H4 (cell line): ENCODE data around the gene QSOX2. TPM values are rescaled to one million over a fixed set of nuclear protein-coding genes. Genes with fewer than 3 reads are reported as not detected.

Source experiments
- DNase-seq: peaks from one replicate; pipeline ENCODE4 v3.0.0-alpha.2; 2015; ENCODE audit warnings: low spot score
- total RNA-seq: library from RNA; depleted of rRNA; stranded (reverse); fragments of >200 nt; shearing (Covaris generic); gene quantifications from 2 replicates; pipeline ENCODE4 v1.2.3, GENCODE V29; 2014

The QSOX2 gene
- total RNA-seq, 1 experiment from 2014 or later, result 9.2 TPM

GRCh38 chr9:136190656-136191055 is 55.0 kb downstream of the QSOX2 start:
- DNase-seq, result no peak

- DNase-seq, result no peak
Observed at GRCh38 chr9:136190237-136190601, 55.4 kb downstream of the QSOX2 start.

- no peak for DNase-seq
Observed at GRCh38 chr9:136189394-136190236, 56.0 kb downstream of the QSOX2 start.

DNA sequence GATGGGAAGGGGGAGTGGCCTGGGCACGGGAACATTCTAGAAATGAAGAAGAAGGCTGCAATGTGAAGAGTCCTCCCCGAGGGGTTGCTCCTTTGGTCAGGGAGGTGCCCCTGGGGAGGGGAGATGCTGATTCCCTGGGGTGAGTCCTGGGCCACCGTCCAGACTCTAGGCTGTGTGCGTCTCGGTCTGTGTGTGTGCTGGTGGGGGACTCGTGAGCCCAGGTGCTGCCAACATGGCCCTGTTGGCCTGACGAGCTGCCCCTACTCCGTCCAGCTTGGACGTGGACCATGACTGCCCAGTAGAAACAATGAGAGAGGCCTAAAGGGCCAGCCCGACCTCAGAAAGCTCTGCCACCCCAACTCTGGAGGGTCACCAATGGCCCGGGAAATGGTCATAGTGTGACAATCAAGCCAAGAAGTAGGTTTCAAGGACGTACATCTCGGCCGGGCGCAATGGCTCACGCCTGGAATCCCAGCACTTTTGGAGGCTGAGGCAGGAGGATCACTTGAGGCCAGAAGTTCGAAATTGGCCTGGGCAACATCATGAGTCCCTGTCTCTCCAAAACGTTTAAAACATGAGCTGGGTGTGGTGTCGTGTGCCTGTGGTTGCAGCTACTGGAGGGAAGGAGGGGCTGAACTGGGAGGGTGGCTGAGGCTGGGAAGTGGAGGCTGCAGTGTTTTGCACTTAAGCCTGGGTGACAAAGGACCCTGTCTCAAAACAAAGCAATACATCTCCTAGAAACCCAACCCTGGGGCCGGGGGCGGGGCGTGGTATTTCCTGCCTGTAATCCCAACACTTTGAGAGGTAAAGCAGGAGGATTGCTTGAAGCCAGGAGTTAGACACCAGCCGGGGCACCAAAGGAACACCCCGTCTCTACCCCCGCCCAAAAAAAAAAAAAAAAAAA is 57.7 kb downstream of the QSOX2 start:
- DNase-seq, result no peak

DNA sequence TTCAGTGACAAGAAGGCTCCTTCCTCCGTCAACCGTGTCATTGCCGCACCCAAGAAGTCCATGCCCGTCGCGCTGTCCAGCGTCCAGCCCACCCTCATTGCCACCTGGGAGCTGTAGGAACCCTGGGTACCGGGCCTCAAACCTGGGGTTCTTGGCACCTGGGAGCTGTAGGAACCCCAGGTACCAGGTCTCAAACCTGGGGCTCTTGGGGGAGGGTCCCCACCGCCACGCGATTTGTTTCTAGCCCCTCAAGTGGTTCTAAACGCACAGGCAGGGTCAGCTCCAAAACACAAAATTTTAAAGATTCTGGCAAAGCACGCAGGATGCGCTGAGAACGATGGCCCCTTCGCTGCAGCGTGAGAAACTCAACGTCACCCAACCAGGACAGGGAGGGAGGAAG is 58.4 kb downstream of the QSOX2 start:
- no peak for DNase-seq

DNA sequence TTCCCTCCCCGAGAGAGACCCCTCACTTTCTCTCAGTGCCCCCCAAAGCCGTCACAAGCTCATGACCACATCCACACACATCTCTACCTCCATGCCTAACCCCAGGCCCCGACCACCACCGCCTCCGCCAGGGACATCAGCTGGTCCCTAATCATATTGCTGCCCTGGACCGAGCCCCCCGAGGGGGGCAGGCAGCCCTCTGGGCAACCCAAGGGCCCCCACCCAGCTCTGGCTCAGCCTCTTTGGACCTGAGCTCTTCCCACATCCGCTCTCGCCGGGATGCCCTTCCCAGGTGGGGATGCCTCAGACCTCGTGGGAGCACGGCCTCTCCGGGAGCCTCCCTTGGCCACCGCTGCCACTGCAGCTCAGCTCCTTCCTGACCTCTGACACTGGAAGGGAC is 59.2 kb downstream of the QSOX2 start:
- no peak for DNase-seq

- no peak for DNase-seq
Observed at GRCh38 chr9:136185596-136186366, 59.8 kb downstream of the QSOX2 start.

DNA sequence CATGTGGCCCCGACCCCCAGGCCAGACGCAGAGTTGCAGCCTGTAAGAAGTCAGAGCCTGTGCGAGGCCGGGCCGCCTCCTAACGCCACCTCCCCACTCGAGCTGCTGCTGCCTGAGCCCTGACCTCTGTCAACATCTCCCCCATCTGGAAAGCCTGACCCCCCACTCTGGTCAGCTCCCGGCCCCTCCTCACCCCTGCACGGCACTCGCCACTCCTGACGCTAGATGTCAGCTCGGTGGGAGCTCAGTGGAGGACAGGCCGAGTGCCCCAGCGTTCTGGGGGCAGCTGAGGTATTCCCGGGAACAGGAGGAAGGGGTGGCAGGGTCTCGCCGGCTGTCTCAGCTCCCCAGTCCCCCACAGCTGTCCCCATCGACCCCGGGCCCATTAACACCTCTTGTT is 60.5 kb downstream of the QSOX2 start:
- DNase-seq, result no peak

DNA sequence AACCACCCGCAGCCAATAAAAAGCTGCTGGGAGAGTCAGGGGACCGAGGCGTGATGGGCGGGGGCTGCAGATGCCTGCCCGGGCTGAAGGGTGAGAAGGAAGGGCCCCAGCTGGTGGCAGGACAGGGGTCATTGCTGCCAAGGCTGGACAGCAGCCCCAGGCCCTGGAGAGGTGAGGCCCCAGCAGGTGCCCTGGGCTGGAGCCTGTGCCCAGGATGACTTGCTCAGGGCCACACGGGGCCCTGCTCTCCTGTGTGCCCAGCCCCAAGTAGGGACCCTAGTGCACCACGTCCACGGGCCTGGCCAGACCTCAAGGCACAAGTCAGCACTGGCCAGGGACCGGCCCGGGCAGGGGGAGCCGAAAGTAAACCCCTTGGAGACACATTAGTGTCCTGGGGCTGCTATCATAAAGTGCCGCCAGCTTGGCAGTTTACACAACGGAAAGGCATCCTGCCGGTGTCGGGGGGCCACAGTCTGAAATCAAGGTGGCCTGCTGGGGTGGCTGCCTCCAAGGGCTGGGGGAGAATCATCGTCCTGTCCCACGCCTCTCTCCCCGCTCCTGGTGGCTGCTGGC is 62.7 kb downstream of the QSOX2 start:
- no peak for DNase-seq

DNA sequence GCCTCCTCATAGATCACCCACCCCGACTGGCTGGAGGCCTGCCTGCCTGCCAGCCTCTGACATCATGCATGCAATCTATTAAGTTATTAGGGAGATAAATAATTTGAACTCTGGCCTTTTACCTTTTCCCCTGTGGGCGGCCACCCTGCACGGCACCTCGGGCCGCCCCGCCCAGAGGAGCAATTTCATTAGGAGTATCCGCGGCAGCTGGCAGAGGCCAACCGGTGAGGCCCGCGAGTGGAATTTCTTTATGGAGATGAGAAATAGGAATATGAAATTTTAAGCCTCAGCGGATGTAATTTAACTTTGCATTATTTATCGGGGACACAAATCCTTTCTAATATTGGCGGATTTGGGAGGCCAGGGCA is 63.2 kb downstream of the QSOX2 start:
- no peak for DNase-seq

- no peak for DNase-seq
Observed at GRCh38 chr9:136181784-136182419, 63.7 kb downstream of the QSOX2 start.

GRCh38 chr9:136180586-136180985 is 65.0 kb downstream of the QSOX2 start:
- DNase-seq, result no peak

DNA sequence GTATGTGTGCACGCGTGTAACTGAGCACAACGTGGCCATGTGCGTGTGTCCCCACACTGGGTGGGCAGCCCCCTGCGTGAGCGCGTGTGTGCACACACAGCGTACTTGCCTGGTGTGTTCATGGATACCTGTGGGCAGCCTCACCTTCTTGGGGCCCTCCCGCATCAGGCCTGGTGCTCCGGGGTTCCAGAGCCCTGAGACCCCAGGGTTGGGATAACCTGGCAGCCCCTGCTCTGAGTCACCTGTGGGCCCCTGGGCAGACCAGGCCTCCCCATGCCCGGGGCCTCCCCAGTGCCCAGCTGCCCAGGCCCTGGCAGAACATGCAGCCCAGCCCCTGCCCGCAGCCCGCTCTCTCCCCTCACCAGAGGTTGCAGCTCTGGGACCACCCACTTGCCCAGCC is 65.9 kb downstream of the QSOX2 start:
- DNase-seq, result no peak

- DNase-seq, result no peak
Observed at GRCh38 chr9:136179101-136179616, 66.5 kb downstream of the QSOX2 start.

DNA sequence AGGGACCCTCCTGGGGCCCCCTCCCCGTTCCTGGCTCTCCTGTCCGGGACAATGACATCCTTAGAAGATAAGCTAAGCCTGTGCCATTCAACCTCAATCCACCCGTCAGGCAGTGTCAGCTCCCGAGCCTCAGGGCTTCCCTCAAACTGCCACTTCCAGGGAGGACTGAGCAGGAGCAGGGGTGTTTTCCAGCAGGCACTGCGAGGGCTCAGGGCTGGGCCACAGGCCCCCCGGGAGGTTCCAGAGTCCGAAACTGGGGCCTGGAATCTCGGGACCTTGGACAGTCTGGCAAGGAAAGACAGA is 66.9 kb downstream of the QSOX2 start:
- no peak for DNase-seq

DNA sequence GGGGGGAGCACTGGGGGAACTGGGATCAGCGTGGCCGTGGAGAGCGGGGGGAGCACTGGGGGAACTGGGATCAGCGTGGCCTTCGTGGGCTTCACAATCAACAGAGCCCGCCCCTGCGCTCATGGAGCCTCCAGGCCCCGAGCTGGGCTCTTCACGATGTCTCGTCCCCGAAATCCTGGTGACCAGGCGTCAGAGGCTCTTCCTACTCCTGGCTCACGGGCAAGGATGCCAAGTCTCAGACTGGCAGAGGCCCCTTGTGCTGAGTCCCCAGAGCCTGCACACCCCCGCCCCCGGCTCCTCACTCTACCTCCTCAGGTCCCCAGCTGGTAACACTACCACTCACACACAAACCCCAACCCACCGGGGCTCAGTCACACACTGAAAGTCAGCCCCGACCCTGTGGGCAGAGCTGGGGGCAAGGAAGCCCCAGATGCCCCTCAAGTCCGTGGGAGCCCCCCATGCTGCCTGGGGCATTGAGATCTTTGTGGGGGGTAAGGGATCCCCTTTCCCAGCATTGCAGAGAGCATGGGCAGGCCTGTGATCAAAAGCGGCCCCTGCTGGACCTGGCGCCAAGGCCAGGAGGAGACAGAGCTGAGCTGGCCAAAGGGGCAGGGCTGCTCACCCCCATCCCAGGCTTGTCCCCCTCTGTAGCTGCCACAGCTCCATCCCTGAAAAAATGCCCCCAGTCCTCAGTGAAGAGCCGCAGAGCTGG is 67.4 kb downstream of the QSOX2 start:
- no peak for DNase-seq

GRCh38 chr9:136177224-136177623 is 68.4 kb downstream of the QSOX2 start:
- no peak for DNase-seq

DNA sequence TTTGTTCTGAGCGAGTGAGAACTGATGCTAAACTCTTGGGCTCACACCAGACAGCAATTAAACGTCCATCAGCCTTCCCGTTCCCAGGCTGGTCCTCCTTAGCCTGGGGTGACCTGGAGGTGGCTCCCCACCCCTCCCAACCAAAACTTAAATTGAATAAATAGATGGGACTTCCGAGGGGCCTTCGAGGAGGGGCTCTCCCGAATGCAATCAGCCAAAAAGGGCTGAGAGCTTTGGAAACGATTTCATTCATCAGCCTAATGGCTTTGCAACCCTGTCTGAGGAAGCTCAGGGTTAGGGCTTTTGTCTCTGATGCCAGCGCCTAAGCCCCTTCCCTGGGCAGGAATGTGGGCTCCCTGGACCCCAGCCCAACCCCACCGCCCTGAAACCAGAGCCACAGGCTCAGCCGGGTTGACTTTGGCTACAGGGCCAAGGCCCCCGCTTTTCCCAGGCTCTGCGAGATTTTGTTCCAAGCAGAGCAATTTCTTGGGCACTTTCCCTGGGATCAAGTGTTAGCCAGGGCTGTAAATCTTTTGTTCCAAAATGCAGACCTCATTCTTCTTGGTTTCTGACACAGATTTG is 69.9 kb downstream of the QSOX2 start:
- DNase-seq, result no peak

DNA sequence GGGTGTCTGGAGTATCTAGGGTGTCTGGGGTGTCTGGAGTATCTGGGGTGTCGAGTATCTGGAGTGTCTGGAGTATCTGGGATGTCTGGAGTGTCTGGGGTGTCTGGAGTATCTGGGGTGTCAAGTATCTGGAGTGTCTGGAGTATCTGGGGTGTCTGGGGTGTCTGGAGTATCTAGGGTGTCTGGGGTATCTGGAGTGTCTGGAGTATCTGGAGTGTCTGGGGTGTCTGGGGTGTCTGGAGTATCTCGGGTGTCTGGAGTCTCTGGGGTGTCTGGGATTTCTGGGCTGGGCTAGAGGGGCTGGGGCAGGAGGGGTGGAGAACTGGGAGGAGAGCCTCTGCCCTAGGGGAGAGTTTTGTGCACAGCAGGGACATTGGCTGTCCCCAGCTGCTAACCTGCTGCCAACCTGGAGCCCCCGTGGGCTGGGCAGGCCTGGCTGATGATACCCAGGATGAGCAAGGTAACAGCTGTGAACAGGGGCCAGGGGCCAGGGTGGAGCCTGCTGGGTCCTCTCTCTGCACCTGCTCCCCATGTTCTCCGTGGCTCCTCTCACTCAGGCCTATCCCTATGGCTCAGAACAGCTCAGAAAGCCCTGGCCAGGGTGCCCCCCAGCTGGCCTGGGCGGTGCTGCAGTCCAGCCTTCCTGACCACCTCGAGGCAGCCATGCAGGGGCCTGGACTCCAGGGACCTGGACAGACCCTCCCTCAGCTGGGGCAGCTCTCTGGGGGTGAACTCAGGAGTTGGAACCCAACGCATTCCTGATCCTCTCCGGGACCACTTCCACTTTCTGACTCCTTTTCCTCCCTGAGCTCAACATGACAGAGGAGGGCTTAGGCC is 70.6 kb downstream of the QSOX2 start:
- DNase-seq, result no peak
